GM19240 (cell line): Measurements from ENCODE around the gene TOGARAM1.

Experiments
- DNase-seq: peaks from one replicate; pipeline ENCODE4 v3.0.0; 2011; ENCODE audit warnings: low spot score; ENCODE audit not compliant: insufficient read length

Gene TOGARAM1, protein sequence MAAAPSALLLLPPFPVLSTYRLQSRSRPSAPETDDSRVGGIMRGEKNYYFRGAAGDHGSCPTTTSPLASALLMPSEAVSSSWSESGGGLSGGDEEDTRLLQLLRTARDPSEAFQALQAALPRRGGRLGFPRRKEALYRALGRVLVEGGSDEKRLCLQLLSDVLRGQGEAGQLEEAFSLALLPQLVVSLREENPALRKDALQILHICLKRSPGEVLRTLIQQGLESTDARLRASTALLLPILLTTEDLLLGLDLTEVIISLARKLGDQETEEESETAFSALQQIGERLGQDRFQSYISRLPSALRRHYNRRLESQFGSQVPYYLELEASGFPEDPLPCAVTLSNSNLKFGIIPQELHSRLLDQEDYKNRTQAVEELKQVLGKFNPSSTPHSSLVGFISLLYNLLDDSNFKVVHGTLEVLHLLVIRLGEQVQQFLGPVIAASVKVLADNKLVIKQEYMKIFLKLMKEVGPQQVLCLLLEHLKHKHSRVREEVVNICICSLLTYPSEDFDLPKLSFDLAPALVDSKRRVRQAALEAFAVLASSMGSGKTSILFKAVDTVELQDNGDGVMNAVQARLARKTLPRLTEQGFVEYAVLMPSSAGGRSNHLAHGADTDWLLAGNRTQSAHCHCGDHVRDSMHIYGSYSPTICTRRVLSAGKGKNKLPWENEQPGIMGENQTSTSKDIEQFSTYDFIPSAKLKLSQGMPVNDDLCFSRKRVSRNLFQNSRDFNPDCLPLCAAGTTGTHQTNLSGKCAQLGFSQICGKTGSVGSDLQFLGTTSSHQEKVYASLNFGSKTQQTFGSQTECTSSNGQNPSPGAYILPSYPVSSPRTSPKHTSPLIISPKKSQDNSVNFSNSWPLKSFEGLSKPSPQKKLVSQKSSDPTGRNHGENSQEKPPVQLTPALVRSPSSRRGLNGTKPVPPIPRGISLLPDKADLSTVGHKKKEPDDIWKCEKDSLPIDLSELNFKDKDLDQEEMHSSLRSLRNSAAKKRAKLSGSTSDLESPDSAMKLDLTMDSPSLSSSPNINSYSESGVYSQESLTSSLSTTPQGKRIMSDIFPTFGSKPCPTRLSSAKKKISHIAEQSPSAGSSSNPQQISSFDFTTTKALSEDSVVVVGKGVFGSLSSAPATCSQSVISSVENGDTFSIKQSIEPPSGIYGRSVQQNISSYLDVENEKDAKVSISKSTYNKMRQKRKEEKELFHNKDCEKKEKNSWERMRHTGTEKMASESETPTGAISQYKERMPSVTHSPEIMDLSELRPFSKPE (N-terminal part only)

DNA sequence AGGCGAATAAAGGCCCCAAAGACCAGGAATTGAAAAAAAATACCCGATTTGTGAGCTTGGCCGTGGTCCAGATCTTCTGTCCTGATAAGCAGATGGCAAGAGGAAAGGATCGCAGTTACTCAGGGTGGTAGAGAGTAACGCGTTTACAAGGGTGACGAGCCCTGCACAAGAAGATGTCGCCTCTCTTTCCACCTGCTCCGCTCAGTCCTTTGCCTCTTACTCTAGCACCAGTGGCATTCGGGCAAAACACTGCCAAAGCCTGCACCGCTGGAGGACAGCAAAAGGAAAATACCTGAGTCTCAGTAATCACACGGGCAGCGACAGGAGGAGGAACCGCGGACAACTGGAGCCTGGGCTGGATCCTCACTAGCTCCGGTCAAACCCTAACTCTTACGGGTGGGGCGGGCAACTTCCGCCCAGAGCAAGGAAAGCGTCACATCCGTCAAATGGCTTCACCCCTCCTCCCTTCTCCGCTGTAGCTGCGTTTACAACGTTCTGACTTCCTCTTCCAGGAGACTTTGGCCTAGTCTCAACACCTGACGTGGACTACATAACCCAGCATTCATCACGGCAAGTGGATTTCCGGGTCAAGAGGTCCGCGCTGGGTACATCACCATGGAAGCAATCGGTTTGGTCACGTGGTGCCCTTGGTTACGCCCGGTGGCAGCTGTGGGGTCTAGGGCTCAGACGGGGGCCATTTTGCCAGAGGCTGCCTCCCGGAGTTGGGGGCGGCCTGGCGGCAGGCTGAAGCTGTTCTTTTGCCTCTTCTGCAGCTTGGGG lies at the start of gene TOGARAM1, which contains the start of gene KLHL28:
Gene TOGARAM1, plus strand, starts transcription at position 637 of the 780 bp plus-strand sequence. CDS start 232 bp downstream, outside the sequence.
Gene KLHL28, minus strand, starts transcription at position 394 of the 780 bp plus-strand sequence. CDS start 16,019 bp downstream, outside the sequence.
- DNase-seq, result peak; percentile 72

DNA sequence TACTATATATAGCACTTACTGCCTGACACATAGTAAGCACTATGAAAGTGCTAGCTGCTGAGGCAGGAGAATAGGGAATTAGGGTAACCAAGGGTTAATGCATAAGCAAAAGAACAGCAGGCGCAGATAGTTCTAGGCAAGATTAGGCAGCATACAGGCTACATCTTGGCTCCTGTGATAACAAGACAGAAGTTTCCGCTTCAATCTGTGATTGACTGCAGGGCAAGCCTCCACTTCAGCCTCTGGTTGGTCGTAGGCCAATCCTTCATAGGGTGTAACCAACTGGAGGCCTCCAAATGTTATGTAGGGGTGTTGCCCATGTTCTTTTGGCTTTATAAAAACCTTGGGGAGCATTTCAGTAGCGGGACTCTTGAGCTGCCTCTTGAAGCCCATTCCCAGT lies 47.1 kb upstream of the TOGARAM1 start:
- no peak for DNase-seq

- no peak for DNase-seq
These were observed 33.2 kb upstream of the TOGARAM1 start for GRCh38 chr14:44928793-44929192.

GRCh38 chr14:44935155-44935554 lies 26.8 kb upstream of the TOGARAM1 start:
- no peak for DNase-seq

- DNase-seq, result no peak
These were observed 24.4 kb upstream of the TOGARAM1 start for GRCh38 chr14:44937547-44937946.

GRCh38 chr14:44940211-44940610 lies 21.8 kb upstream of the TOGARAM1 start:
- no peak for DNase-seq

DNA sequence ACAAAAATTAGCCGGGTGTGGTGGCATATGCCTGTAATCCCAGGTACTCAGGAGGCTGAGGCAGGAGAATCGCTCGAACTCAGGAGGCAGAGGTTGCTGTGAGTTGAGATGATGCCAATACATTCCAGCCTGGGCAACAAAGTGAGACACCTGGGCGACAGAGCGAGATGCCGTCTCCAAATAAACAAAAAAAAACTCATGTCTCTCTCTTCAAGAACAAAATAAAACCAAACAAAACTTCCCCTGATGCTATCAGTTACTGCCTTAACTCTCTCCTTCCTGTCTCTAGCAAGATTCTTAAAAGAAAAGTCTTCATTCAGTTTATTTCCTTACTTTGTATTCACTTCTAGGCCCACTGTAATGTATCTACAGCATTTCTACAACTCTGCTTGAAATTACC lies 21.0 kb upstream of the TOGARAM1 start:
- no peak for DNase-seq

GRCh38 chr14:44941591-44941990 lies 20.4 kb upstream of the TOGARAM1 start:
- no peak for DNase-seq

DNA sequence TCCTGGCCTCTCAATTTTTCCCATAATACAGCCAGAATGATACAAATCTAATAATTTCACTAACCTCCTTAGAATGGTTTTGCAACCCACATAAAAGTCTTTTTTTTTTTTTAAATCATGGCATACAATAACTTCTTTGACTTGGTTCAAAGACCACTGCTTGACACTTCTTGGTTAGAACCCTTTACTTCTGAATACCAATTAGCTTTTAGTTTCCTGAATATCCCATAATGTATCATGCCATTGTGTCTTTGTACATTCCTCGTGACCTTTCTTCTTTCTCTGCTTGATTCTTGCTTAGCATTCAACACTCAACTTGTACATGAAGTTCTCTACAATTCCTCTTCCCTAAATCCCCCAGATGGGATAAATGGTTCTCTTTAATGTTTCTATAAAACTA lies 19.6 kb upstream of the TOGARAM1 start:
- no peak for DNase-seq

DNA sequence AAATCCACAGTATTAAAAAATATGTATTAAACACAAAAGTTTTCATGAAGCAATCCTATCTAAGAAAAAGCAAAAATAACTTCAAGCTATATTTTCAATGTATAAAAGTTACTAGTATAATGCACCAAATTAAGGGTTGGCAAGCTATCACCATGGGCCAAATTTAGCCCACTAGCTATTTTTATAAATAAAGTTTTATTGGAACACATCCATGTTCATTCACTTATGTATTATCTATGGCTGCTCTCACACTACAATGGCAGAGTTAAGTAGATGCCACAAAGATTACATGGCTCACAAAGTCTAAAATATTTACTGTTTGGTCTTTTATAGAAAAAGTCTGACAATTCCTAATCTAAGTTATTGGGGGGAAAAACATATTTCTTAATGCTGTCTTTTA lies 17.9 kb upstream of the TOGARAM1 start:
- no peak for DNase-seq

DNA sequence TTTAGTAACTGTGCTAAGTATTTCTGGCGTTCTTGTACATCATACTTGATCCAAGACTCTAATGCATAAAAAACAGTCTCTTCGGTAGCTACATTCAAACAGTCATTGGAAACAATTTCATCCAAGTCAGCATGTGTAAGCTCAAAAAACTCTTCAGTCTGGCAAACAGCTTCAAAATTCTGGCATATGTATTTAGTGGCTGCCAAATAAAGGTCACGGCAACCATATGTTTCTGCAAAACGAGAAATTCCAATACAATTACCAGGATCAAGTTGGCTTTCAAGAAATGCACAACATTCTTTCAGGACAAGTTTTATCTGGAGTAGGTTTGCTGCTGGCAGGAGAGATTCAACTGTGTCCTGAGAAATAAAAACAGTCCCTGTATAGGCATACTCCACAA lies 16.7 kb upstream of the TOGARAM1 start:
- DNase-seq, result no peak

DNA sequence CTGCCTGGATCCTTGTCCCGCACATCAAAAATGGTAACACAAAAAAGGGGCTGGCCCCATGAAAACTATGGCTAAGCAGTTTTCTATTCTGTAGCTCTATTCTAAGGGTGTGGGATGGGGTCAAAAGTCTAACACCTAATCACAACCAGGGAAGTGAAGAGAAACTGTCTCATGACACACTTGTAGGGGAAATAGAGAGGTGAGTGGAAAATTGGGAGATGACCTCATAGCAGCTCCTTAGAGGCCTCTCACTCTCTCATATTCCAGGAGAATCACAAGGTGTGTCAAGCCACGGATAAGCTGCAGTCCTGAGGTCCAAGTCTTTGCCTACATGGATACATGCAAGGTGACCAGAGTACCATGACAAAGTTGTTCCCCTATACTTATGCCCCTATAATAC lies 10.9 kb upstream of the TOGARAM1 start:
- DNase-seq, result no peak

GRCh38 chr14:44952391-44953110 lies 9.4 kb upstream of the TOGARAM1 start:
- no peak for DNase-seq

DNA sequence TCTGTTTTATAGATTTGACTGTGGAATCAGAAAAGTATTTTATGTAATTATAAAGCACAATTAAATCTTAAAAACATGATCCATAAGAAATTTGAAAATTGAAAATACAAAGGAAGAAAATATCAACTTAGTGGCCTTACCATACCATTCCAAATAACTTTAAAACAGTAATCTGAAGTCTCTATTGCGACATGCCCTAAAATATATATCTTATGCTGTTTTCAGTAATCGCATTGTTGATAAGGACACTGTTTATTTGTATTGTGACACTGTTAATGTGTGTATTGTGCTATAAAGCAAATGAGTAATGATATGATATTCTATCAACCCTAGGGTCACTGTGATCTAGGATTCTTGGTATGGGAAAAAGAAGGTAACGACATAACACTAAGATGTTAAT lies 7.2 kb upstream of the TOGARAM1 start:
- no peak for DNase-seq

GRCh38 chr14:44955528-44955927 lies 6.5 kb upstream of the TOGARAM1 start:
- no peak for DNase-seq

- no peak for DNase-seq
These were observed 5.1 kb upstream of the TOGARAM1 start for GRCh38 chr14:44956866-44957265.

DNA sequence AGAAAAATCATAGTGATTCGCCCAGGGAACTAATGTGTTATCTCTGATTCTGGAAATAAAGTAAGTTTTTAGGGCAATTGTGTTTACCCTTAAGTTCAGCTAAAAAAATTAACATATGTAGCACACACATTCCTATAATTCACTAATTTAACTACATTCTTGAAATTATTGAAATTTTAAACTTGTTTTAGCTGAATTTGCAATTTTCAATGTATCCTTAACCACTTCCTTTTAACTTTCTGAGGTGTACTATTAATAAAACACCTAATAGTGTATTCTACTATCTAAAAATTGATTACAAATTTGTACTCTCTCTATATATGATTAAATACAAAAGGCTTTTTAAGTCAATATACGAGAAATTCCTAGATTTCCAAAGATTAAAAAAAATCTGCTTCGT lies 2.5 kb upstream of the TOGARAM1 start:
- no peak for DNase-seq

GRCh38 chr14:44960146-44960545 lies 1.8 kb upstream of the TOGARAM1 start:
- no peak for DNase-seq

DNA sequence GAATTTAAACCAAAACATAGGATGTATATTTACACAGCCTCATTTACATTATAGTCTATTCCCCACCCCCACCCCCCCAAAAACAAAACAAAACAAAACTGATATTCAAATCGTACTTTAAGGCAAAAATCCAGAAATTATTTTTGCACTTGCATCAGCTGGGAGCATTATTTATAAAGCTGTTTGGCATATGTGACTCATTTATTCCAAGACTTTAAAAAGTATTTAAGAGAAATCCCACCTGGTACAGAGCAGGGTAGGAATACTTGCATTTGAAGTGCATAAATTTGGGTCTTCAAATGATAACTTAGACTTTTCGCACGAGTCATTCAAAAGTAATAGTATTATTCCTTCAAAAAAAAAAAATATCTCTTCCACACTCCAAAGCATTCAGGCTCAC lies 1.3 kb upstream of the TOGARAM1 start:
- DNase-seq, result no peak

- peak; percentile 17 for DNase-seq
These were observed 838 bp upstream of the TOGARAM1 start for GRCh38 chr14:44961151-44961553.
